ENCODE measurements around the gene RWDD4.

The RWDD4 gene

DNA sequence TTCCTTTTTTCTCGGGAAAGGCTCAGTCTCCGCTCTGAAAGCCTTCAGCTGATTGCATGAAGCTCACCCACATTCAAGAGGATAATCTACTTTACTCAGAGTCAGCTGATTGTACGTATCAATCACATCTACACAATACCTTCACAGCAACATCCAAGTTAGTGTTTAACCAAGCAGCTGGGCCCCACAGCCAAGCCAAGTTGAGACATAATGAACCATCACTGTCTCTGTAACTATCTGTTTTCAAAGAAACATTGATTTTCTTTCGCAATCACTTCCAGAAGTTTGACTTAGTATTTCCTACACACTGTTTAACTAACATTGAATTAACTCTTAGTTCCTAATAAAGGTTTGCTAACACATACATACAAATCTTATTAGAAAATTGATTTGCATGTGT lies 40.3 kb downstream of the RWDD4 start:
- TF ChIP-seq, protein P1, sequence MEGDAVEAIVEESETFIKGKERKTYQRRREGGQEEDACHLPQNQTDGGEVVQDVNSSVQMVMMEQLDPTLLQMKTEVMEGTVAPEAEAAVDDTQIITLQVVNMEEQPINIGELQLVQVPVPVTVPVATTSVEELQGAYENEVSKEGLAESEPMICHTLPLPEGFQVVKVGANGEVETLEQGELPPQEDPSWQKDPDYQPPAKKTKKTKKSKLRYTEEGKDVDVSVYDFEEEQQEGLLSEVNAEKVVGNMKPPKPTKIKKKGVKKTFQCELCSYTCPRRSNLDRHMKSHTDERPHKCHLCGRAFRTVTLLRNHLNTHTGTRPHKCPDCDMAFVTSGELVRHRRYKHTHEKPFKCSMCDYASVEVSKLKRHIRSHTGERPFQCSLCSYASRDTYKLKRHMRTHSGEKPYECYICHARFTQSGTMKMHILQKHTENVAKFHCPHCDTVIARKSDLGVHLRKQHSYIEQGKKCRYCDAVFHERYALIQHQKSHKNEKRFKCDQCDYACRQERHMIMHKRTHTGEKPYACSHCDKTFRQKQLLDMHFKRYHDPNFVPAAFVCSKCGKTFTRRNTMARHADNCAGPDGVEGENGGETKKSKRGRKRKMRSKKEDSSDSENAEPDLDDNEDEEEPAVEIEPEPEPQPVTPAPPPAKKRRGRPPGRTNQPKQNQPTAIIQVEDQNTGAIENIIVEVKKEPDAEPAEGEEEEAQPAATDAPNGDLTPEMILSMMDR (IDR thresholded peaks at IDR 0.05; ENCODE audit: low read depth, low read length, missing control alignments) = no peak
- no peak for DNase-seq (ENCODE audit: low read depth)
- no peak overlapping the region for H3K4me3 ChIP-seq (ENCODE audit: low read depth, low read length)

DNA sequence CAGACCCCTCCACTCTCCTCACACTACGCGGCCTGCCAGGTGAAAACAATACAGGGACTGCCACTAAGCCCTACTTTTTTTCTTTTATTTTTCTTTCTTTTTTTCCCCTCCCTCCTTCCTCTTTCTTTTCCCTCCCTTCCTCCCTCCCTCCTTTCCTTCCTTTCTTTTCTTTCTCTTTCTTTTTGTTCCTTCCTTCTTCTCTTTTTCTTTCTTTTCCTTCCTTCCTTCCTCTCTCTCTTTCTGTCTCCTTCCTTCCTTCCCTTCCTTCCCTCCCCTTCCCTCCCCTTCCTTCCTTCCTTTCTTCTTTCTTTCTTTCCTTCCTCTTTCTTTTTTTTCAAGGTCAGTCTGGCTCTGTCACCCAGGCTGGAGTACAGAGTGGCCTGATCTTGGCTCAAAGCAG lies 41.9 kb downstream of the RWDD4 start:
- no peak overlapping the region for H3K4me3 ChIP-seq (ENCODE audit: low read depth, low read length)
- TF ChIP-seq, protein P1 (IDR thresholded peaks at IDR 0.05; ENCODE audit: low read depth, low read length, missing control alignments) = no peak

GRCh38 chr4:183612329-183613250 lies 46.4 kb downstream of the RWDD4 start:
- TF ChIP-seq, protein P1 (IDR thresholded peaks at IDR 0.05; ENCODE audit: low read depth, low read length, missing control alignments) = no peak
- DNase-seq (ENCODE audit: low read depth) = no peak
- H3K4me3 ChIP-seq (ENCODE audit: low read depth, low read length) = no peak overlapping the region

More for the DNA sequence above, 41.9 kb downstream of the RWDD4 start:
- no peak for DNase-seq (ENCODE audit: low read depth)

- H3K4me3 ChIP-seq (ENCODE audit: low read depth, low read length) = no peak overlapping the region
- TF ChIP-seq, protein P1 (IDR thresholded peaks at IDR 0.05; ENCODE audit: low read depth, low read length, missing control alignments) = no peak
- DNase-seq (ENCODE audit: low read depth) = no peak
Measured at GRCh38 chr4:183611210-183611830, 47.7 kb downstream of the RWDD4 start.

- no peak for DNase-seq (ENCODE audit: low read depth)
- TF ChIP-seq, protein P1 (IDR thresholded peaks at IDR 0.05; ENCODE audit: low read depth, low read length, missing control alignments) = no peak
Measured at GRCh38 chr4:183610613-183611012, 48.4 kb downstream of the RWDD4 start.

DNA sequence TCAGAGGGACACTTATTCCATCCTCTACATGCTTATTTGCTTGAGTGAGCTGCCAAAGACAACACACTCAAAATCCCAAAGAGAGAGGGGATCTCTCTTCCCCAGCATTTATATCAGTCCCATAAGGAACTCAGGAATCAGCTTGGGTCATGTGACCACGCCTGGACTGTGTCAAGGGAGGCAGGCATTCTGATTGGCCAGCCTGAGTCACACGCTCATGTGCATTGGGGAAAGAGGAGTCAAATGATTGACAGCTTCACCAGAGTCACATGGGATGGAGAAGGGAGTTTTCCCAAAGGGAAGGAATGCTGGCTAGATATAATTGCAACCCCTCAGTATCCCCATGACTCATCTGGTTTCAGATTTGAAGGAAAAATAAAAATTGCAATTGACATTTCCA lies 49.0 kb downstream of the RWDD4 start:
- TF ChIP-seq, protein P1 (IDR thresholded peaks at IDR 0.05; ENCODE audit: low read depth, low read length, missing control alignments) = no peak
- no peak for DNase-seq (ENCODE audit: low read depth)
- no peak overlapping the region for H3K4me3 ChIP-seq (ENCODE audit: low read depth, low read length)

More at GRCh38 chr4:183610613-183611012, 48.4 kb downstream of the RWDD4 start:
- H3K4me3 ChIP-seq (ENCODE audit: low read depth, low read length) = no peak overlapping the region
